HEK293 (cell line): ENCODE measurements around the gene ERRFI1.

Experiments used
- ELK4 ChIP-seq: IDR thresholded peaks from 2 replicates; pipeline ENCODE4 v1.6.1; 2011; ENCODE audit warnings: mild to moderate bottlenecking, low read depth, low read length, borderline replicate concordance
- GFI1B ChIP-seq: fragments of 450-650 bp; formaldehyde crosslinking; IDR thresholded peaks from 2 replicates; pipeline ENCODE4 v1.5.1; 2016; ENCODE audit warnings: missing biosample characterization, missing genetic modification characterization
- SP3 ChIP-seq: fragments of 450-650 bp; formaldehyde crosslinking; IDR thresholded peaks from 2 replicates; pipeline ENCODE4 v1.5.1; 2016; ENCODE audit warnings: missing biosample characterization, missing genetic modification characterization
- ZEB2 ChIP-seq: fragments of 450-650 bp; formaldehyde crosslinking; IDR thresholded peaks from 2 replicates; pipeline ENCODE4 v1.5.1; 2016; ENCODE audit warnings: missing biosample characterization, missing genetic modification characterization
- ZNF114 ChIP-seq: fragments of 450-650 bp; formaldehyde crosslinking; IDR thresholded peaks from 2 replicates; pipeline ENCODE4 v1.5.0; 2017; ENCODE audit warnings: missing biosample characterization, missing genetic modification characterization
- ZNF121 ChIP-seq: fragments of 450-650 bp; formaldehyde crosslinking; IDR thresholded peaks from 2 replicates; pipeline ENCODE4 v1.5.1; 2016; ENCODE audit warnings: missing biosample characterization, missing genetic modification characterization
- ZNF132 ChIP-seq: fragments of 450-650 bp; formaldehyde crosslinking; IDR thresholded peaks from 2 replicates; pipeline ENCODE4 v1.5.1; 2017; ENCODE audit warnings: missing biosample characterization, missing genetic modification characterization, borderline replicate concordance
- ZNF248 ChIP-seq: fragments of 450-650 bp; formaldehyde crosslinking; IDR thresholded peaks from 2 replicates; pipeline ENCODE4 v1.5.1; 2017; ENCODE audit warnings: missing biosample characterization, missing genetic modification characterization
- ZNF292 ChIP-seq: fragments of 450-650 bp; formaldehyde crosslinking; IDR thresholded peaks from 2 replicates; pipeline ENCODE4 v1.5.1; 2016; ENCODE audit warnings: low read depth, missing biosample characterization, missing genetic modification characterization, borderline replicate concordance
- ZNF362 ChIP-seq: fragments of 450-650 bp; formaldehyde crosslinking; IDR thresholded peaks from 2 replicates; pipeline ENCODE4 v1.5.1; 2016; ENCODE audit warnings: missing biosample characterization, missing genetic modification characterization
- ZNF391 ChIP-seq: fragments of 450-650 bp; formaldehyde crosslinking; IDR thresholded peaks from 2 replicates; pipeline ENCODE4 v1.5.1; 2016; ENCODE audit warnings: low read depth, missing biosample characterization, missing genetic modification characterization, borderline replicate concordance
- ZNF398 ChIP-seq: fragments of 450-650 bp; formaldehyde crosslinking; IDR thresholded peaks from 2 replicates; pipeline ENCODE4 v1.5.1; 2017; ENCODE audit warnings: missing biosample characterization, missing genetic modification characterization
- ZNF600 ChIP-seq: fragments of 450-650 bp; formaldehyde crosslinking; IDR thresholded peaks from 2 replicates; pipeline ENCODE4 v1.5.1; 2016; ENCODE audit warnings: missing biosample characterization, missing genetic modification characterization
- ZNF660 ChIP-seq: fragments of 450-650 bp; IDR thresholded peaks from 2 replicates; pipeline ENCODE4 v1.5.1; 2018; ENCODE audit warnings: missing biosample characterization, mild to moderate bottlenecking, missing genetic modification characterization
- ZNF707 ChIP-seq: fragments of 450-650 bp; formaldehyde crosslinking; IDR thresholded peaks from 2 replicates; pipeline ENCODE4 v1.5.1; 2016; ENCODE audit warnings: missing biosample characterization, missing genetic modification characterization
- ZNF776 ChIP-seq: fragments of 450-650 bp; formaldehyde crosslinking; IDR thresholded peaks from 2 replicates; pipeline ENCODE4 v1.5.0; 2017; ENCODE audit warnings: missing biosample characterization, missing genetic modification characterization, borderline replicate concordance
- ZNF830 ChIP-seq: fragments of 450-650 bp; IDR thresholded peaks from 2 replicates; pipeline ENCODE4 v1.5.0; 2018; ENCODE audit warnings: missing biosample characterization, missing genetic modification characterization, low read depth, mild to moderate bottlenecking, moderate library complexity
- ZSCAN16 ChIP-seq: fragments of 450-650 bp; formaldehyde crosslinking; IDR thresholded peaks from 2 replicates; pipeline ENCODE4 v1.5.1; 2016; ENCODE audit warnings: missing biosample characterization, missing genetic modification characterization
- ZXDB ChIP-seq: fragments of 450-650 bp; formaldehyde crosslinking; IDR thresholded peaks from 2 replicates; pipeline ENCODE4 v1.5.1; 2016; ENCODE audit warnings: missing biosample characterization, missing genetic modification characterization
- TF ChIP-seq, protein P1 (sequence below): fragments of 450-650 bp; formaldehyde crosslinking; IDR thresholded peaks from 2 replicates; pipeline ENCODE4 v1.5.1; 2016; ENCODE audit warnings: missing biosample characterization, missing genetic modification characterization
- TF ChIP-seq, protein P2 (sequence below): fragments of 450-650 bp; formaldehyde crosslinking; IDR thresholded peaks from 2 replicates; pipeline ENCODE4 v1.5.1; 2016; ENCODE audit warnings: missing biosample characterization, missing genetic modification characterization
- TF ChIP-seq, protein P3 (sequence below): fragments of 450-650 bp; formaldehyde crosslinking; IDR thresholded peaks from 2 replicates; pipeline ENCODE4 v1.5.1; 2016; ENCODE audit warnings: missing biosample characterization, missing genetic modification characterization
- TF ChIP-seq, protein P4 (sequence below): fragments of 450-650 bp; formaldehyde crosslinking; IDR thresholded peaks from 2 replicates; pipeline ENCODE4 v1.5.1; 2016; ENCODE audit warnings: missing biosample characterization, missing genetic modification characterization, borderline replicate concordance

Gene ERRFI1

DNA sequence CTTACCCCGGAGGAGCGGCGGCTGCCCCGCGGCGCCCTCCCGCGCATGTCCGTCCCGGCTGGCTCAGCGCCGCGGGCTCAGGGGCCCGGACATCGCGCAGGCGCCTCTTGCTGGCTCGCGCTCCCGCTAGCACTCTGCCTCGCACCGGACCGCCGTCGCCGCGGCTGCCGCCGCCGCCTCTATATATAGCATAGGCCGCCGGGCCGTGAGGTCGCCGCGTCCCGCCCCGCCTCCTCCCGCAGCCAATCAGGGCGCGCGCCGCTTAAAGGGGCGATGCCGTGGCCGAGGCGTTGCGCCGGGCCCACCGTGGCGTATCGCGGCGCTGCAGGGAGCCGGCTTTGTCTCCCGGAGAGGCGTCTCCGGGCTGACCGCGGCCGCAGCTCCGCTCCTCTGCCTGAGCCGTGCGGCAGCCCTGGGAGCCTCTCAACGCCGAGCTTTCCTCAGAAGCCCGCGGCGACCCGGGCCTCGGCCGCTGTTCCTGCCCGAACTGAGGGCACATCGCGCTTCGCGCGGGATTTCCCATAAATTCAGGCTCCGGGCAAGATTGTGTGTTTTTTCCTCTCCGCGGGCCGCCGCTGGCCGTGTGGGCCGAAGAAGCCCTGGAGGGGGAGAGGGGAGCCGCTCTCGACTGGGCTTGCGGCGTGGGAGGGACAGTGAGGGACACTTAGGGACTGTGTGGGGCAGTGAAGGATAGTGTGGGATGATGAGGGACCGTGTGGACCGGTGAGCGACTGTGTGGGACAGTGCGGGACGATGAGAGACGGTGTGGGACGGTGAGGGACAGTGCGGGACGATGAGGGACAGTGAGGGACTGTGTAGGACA lies at the start of gene ERRFI1 (continued):
- TF ChIP-seq, protein P1, sequence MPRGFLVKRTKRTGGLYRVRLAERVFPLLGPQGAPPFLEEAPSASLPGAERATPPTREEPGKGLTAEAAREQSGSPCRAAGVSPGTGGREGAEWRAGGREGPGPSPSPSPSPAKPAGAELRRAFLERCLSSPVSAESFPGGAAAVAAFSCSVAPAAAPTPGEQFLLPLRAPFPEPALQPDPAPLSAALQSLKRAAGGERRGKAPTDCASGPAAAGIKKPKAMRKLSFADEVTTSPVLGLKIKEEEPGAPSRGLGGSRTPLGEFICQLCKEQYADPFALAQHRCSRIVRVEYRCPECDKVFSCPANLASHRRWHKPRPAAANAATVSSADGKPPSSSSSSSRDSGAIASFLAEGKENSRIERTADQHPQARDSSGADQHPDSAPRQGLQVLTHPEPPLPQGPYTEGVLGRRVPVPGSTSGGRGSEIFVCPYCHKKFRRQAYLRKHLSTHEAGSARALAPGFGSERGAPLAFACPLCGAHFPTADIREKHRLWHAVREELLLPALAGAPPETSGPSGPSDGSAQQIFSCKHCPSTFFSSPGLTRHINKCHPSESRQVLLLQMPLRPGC (tag by site-specific recombination): no peak; the same call in 1 of the 2 replicates
- TF ChIP-seq ZNF398 (peak; percentile 34; the same call in 1 of the 2 replicates), ZNF600 (tag by site-specific recombination) (peak; percentile 84; the same call in 1 of the 2 replicates), ZNF292 (no peak), ZSCAN16 (tag by site-specific recombination) (0 out of 2 replicates have a peak, but pooled peaks have one; percentile 5), ZNF121 (tag by site-specific recombination) (peak; percentile 40; the same call in 1 of the 2 replicates), GFI1B (tag by site-specific recombination) (no peak), ZXDB (tag by site-specific recombination) (peak; percentile 77), ZNF248 (tag by site-specific recombination) (no peak), ZNF660 (peak; percentile 11; the same call in 1 of the 2 replicates), ZNF132 (tag by site-specific recombination) (no peak), ELK4 (no peak), ZNF362 (tag by site-specific recombination) (0 out of 2 replicates have a peak, but pooled peaks have one; percentile 25), ZEB2 (tag by site-specific recombination) (peak; percentile 80), ZNF391 (tag by site-specific recombination) (0 out of 2 replicates have a peak, but pooled peaks have one; percentile 14), ZNF776 (no peak), ZNF830 (tag by site-specific recombination) (no peak), ZNF114 (tag by site-specific recombination) (no peak), SP3 (tag by site-specific recombination) (peak; percentile 66; the same call in 1 of the 2 replicates), ZNF707 (tag by site-specific recombination) (no peak)
- TF ChIP-seq, protein P2, sequence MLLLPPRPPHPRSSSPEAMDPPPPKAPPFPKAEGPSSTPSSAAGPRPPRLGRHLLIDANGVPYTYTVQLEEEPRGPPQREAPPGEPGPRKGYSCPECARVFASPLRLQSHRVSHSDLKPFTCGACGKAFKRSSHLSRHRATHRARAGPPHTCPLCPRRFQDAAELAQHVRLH (tag by site-specific recombination): 0 out of 2 replicates have a peak, but pooled peaks have one; percentile 7
- TF ChIP-seq, protein P3, sequence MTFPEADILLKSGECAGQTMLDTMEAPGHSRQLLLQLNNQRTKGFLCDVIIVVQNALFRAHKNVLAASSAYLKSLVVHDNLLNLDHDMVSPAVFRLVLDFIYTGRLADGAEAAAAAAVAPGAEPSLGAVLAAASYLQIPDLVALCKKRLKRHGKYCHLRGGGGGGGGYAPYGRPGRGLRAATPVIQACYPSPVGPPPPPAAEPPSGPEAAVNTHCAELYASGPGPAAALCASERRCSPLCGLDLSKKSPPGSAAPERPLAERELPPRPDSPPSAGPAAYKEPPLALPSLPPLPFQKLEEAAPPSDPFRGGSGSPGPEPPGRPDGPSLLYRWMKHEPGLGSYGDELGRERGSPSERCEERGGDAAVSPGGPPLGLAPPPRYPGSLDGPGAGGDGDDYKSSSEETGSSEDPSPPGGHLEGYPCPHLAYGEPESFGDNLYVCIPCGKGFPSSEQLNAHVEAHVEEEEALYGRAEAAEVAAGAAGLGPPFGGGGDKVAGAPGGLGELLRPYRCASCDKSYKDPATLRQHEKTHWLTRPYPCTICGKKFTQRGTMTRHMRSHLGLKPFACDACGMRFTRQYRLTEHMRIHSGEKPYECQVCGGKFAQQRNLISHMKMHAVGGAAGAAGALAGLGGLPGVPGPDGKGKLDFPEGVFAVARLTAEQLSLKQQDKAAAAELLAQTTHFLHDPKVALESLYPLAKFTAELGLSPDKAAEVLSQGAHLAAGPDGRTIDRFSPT (tag by site-specific recombination): peak; percentile 52
- TF ChIP-seq, protein P4, sequence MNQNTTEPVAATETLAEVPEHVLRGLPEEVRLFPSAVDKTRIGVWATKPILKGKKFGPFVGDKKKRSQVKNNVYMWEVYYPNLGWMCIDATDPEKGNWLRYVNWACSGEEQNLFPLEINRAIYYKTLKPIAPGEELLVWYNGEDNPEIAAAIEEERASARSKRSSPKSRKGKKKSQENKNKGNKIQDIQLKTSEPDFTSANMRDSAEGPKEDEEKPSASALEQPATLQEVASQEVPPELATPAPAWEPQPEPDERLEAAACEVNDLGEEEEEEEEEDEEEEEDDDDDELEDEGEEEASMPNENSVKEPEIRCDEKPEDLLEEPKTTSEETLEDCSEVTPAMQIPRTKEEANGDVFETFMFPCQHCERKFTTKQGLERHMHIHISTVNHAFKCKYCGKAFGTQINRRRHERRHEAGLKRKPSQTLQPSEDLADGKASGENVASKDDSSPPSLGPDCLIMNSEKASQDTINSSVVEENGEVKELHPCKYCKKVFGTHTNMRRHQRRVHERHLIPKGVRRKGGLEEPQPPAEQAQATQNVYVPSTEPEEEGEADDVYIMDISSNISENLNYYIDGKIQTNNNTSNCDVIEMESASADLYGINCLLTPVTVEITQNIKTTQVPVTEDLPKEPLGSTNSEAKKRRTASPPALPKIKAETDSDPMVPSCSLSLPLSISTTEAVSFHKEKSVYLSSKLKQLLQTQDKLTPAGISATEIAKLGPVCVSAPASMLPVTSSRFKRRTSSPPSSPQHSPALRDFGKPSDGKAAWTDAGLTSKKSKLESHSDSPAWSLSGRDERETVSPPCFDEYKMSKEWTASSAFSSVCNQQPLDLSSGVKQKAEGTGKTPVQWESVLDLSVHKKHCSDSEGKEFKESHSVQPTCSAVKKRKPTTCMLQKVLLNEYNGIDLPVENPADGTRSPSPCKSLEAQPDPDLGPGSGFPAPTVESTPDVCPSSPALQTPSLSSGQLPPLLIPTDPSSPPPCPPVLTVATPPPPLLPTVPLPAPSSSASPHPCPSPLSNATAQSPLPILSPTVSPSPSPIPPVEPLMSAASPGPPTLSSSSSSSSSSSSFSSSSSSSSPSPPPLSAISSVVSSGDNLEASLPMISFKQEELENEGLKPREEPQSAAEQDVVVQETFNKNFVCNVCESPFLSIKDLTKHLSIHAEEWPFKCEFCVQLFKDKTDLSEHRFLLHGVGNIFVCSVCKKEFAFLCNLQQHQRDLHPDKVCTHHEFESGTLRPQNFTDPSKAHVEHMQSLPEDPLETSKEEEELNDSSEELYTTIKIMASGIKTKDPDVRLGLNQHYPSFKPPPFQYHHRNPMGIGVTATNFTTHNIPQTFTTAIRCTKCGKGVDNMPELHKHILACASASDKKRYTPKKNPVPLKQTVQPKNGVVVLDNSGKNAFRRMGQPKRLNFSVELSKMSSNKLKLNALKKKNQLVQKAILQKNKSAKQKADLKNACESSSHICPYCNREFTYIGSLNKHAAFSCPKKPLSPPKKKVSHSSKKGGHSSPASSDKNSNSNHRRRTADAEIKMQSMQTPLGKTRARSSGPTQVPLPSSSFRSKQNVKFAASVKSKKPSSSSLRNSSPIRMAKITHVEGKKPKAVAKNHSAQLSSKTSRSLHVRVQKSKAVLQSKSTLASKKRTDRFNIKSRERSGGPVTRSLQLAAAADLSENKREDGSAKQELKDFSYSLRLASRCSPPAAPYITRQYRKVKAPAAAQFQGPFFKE (tag by site-specific recombination): peak; percentile 99; the same call in 1 of the 2 replicates
